GM20000 (cell line): ENCODE data around the gene PLD6.
"Not testable (repeated sequence)": the region's sequence is repeated elsewhere in the genome, so short reads cannot be mapped to it uniquely, and the experiment has no call there.

ENCODE experiments used
- DNase-seq: peaks from one replicate; pipeline ENCODE4 v3.0.0; 2012; ENCODE audit warnings: low spot score
- TF ChIP-seq, protein P1 (sequence below): IDR thresholded peaks from 2 replicates; pipeline ENCODE4 v1.5.1; 2012; ENCODE audit warnings: mild to moderate bottlenecking, control low read depth; ENCODE audit errors: extremely low read depth, missing control alignments

The PLD6 gene

DNA sequence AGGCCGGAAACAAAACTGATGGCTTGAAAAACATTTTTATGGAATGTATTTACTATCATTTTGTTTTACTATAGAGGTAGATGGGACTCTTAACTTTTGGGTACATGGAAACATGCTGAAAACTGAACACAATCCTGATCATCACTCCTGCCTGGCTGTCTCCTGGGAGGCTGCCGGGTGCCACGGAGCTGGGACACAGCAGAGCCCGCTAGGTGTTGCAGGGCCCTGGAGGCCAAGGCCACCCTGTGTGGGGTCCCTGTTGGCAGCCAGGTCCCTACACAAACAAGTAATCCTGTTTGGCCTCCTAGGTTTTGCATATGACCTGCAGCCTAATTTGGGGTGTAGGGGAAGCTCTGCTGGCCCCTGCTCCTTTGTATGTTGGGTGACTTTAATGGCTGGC, 17.5 kb downstream of the PLD6 start:
- TF ChIP-seq, protein P1, sequence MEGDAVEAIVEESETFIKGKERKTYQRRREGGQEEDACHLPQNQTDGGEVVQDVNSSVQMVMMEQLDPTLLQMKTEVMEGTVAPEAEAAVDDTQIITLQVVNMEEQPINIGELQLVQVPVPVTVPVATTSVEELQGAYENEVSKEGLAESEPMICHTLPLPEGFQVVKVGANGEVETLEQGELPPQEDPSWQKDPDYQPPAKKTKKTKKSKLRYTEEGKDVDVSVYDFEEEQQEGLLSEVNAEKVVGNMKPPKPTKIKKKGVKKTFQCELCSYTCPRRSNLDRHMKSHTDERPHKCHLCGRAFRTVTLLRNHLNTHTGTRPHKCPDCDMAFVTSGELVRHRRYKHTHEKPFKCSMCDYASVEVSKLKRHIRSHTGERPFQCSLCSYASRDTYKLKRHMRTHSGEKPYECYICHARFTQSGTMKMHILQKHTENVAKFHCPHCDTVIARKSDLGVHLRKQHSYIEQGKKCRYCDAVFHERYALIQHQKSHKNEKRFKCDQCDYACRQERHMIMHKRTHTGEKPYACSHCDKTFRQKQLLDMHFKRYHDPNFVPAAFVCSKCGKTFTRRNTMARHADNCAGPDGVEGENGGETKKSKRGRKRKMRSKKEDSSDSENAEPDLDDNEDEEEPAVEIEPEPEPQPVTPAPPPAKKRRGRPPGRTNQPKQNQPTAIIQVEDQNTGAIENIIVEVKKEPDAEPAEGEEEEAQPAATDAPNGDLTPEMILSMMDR: no peak

DNA sequence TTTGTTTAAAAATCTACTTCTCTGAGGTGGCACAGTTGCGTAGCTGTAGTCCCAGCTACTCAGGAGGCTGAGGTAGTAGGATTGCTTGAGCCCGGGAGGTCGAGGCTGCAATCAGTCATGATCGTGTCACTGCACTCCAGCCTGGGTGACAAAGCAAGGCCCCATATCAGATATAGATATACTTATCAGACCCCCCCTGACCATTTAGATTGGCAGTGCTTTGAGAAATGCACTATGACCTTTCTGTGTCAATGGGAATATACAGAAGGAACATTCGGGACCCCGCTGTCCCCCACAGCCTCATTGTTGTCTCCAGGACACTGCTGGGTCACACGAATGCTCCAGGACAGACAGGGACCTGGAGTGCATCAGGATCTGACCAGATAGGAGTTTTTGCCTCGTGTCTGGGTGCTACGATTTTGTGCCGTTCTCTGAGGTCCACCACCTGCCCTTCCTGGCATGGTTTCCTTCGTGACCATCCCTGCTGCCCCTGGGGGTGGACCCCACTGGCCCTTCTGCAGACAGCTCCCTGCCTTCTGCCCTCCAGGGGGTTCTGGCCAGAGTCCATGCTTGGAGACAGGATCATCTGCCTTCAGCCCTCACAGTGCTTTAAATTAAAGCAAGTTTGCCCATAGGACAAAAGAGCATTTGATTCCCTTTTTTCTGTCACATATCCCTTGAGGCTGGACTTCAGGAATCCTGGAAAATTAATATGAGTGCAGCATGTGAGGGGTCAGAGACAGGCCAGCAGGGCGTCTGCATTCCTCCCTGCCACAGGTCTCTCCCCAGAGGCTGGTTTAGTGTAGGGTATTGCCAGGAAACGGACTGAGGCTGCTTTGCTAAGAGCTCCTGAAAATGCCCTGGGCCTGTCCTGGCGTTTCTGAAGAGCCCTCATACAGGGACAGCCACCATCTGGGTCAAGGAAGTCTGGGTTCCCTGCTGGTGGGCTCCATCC, 19.3 kb downstream of the PLD6 start:
- TF ChIP-seq, protein P1: no peak
- DNase-seq: no peak

More for the DNA sequence above, 17.5 kb downstream of the PLD6 start:
- DNase-seq: no peak

DNA sequence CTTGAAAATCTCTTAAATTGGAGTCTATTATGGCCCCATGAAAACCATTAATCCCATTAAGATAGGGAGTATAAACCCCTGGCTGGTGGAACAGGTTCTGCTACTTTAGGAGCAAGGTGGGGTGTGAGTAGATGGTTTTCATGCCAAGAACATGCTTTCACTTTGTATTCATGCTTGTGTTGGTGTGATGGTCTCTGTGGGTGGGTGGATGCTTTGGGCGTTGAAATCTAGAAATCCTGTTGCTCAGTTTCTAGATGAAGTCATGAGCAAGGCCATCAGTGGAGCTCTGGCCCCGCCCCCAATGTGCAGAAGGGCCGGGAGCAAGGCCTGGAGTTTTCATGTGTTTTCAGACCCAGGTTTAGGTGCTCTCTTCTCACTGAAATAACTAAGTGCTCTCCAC, 20.1 kb downstream of the PLD6 start:
- TF ChIP-seq, protein P1: no peak
- DNase-seq: peak; percentile 61

DNA sequence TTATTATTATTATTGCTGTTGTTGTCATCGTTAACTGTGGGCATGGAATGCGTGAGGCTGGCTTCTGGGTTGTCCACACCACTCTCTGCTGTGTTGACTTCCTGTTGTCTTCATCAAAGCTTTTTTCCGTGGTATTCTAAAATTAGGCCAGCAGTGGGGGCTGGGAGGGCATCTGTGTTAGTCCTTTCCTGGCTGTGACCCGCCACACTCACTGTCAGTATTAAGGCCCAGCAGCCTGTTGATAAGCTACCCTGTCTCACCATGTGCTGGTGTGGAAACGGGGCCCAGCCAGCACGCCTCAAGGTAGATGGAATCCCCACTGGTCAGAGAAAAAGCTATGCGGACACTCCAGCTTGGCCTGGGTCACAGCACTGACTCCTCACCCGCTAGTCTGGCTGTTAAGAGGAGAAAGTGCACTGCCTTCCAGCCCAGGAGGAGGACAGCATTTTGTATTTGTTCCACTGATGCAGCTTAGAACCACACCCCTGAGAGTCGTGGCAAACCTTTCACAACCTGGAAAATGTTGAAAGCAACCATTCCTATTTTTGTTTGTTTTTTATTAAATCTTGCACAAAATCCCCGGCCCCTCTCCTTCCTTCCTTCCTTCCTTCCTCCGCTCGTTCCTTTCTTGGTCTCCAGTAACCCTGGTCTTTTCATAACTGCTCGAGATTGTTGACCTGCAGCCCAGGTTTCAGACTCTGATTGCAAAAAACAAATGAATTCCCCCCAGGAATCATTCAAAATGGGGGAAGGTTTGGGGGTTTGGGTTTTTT, 21.0 kb downstream of the PLD6 start:
- not testable (repeated sequence) for DNase-seq

DNA sequence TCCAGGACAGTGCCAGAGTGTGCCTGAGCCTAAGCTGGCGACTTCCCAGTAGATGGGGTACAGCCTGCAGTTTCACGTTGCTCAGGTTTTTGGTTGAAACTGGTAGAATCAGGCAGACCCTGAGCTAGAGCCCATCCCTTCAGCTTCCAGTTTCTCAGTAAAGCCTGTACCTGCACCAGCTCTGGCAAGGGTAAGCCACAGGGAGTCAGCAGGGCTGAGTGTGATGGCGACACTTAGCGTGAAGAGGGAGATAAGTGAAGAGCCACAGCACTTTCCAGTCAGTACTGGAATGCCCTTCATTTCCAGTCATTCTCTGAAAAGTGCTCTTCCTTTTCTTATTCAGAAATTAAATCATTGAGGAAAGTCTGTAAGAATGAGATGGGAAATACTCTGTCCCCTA, 22.4 kb downstream of the PLD6 start:
- no peak for DNase-seq
- TF ChIP-seq, protein P1: no peak

DNA sequence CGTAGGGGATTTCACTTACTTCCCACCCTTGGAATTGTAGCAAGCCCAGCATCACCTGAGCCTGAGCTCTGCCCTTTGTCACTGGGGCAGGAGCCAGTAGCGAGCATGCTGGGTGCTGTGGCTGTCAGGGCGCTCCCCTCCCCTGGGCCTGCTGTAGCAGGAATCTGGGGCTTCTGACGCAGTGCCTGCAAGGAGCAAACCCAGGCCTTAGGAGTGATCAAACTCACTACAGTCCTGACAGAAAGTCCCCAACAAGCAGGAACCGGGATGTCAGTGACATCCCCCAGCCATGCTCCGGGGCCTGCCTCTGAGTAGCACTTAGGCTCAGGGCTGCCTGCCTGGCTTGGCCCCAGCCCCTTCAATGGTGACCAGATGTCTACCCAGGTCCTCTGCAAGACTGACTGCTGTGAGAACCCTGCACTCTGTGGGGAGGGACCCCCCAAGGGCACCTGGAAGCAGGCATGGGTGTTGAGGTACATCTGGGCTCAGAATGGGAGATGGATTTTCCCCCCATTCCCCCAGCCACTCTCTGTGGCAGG, 23.5 kb downstream of the PLD6 start:
- no peak for DNase-seq
- TF ChIP-seq, protein P1: no peak

DNA sequence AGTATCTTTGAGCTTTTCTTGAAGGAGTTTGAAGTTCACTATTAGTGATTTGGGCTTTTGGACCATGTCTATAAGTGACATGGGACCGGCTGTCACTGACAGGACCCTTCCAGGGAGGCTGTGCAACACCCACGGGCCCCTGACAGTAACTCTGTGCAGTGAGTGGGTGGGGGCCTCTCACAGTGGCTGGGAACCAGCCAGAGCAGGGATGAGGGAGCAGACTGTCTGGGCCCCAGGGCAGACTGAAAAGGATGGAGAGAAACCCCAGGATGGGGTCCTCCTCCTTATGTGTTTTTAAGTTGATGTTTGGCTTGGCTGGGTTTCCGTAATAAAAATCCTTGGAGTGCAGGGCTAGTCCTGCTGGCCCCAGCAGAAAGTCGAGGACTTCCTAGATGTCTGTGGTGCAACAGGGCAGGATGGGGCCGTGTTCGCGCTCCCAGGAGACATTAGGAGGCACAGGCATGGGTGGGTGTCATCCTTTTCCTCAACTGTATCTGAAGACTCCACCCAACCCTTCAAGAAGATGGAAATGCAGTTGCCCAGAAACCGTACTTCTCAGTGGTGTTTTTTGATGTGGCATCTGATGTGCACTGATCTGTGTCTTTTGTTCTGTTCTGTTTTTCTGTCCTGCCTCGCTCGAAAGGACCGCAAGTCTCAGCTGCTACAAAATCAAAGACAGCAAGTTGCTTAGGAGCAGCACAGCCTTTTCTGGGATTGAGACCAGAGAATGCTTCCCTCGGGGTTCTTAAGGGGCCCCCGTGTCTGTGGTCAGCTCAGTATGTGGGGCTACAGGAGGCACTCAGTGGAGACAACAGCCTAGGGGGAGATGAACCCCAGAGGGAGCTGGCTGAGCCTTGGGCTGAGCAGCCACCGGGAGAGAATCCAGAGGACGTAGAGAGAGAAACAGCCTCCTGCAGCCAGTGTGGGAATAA, 24.2 kb downstream of the PLD6 start:
- no peak for DNase-seq
- TF ChIP-seq, protein P1: no peak
